AML-193 (cell line): ENCODE results near the gene RIT2.

Experiments used
- DNase-seq, 2 experiments: peaks; one replicate each; lab custom pipeline; 2025; lab: John Stamatoyannopoulos, UW

RIT2 gene

DNA sequence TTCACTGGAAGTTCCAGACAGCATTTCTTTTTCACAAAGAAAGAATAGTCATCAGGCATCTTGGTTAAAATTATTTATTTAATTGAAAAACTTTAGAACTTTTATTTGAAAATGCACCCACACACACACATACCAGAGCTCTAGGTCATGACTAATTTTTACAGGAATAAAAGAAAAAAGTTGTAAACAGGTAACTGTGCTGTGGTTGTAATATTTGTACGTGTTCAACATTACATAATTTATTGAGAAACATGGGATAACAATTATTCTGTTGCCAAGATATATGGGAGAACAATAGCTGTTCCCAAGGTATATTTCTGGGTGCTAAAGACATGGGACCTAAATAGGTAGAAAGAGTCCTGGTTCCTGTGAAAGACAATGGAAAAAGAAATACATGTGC is 104.9 kb downstream of the RIT2 start:
- no peak for DNase-seq

DNA sequence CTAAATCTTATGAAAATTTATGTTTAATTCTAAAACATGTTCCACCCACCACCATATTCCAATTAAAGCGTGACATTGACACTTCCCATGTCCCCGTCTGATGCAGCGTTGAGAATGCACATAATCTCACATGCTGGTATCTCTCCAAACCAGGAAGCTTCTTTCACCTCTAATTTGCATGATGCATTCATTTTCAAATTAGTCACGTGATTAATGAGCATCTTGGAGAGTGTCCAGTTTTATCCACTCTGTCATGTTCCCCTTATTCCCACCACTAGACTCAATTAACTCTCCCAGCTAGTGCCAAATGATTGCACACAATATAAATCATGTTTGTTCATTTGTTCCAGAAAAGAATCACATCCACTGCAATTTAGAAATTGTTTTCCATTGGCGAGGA is 105.8 kb downstream of the RIT2 start:
- no peak for DNase-seq

DNA sequence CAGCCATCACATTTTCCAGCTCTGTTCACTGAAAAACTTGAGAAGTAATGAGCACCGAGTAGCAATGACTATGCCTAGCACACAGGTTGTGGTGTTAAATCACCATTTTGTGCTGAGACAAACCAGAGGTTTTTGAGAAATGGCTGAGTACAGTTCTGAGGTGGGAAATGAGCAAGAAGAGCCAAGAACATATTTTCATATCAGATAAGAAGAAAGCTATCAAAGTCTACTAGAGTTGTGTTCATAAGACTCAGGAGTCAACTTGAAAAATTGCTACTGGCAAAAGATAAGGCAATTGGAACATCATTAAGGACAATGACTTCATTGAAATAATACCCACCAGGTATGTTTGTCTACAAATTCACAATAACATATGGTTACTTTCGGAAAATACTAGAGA is 108.1 kb downstream of the RIT2 start:
- no peak for DNase-seq

DNA sequence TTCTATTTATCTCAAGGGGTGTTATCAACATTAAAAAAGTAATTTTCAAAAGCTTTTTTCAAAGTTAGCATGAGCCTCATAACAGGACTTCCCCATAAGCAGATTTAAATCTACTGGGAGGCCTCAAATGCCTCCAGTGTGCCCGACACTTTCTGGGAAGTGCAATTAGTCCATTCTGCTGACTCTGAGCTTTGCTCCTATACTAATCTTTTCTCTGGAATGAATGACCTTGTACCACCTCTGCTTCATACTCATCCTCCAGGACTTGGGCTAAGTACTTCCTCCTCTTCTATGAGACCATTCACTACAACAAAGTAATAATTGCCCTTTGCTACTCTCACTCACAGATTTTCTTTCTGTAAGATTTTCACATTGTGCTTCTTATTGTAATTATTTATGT is 111.1 kb downstream of the RIT2 start:
- no peak for DNase-seq

DNA sequence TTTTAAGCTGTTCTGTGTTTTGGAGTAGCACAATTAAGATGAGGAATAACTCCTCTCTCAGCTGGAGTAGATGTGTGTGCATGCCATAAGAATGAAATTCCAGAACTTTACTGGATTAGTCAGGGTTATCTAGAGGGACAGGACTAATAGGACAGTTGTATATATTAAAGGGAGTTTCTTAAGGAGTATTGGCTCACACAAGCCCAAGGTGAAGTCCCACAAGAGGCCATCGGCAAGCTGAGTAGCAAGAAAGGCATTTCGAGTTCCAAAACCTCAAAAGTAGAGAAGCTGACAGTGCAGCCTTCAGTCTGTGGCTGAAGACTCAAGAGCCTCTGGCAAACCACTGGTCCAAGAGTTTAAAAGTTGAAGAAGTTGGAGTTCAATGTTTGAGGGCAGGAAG is 113.7 kb downstream of the RIT2 start:
- no peak for DNase-seq

DNA sequence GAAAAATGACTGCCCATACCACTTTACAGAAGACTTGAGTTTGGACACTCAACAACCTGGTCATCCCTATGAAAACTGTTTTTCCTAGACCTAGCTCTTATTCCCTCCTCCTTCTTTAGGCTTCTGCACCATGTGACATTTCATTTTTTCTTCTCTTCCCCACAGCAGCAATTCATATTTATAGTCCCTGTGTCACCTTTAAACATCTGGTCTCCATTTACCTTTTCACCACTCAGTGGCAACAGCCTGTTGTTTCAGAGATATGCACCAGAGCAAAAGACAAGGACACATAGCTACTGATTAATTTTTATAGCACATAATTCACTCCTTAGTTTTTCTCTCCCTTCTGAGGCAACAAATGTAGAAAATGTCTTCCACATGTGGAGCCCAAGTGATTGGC is 118.7 kb downstream of the RIT2 start:
- DNase-seq, result no peak

DNA sequence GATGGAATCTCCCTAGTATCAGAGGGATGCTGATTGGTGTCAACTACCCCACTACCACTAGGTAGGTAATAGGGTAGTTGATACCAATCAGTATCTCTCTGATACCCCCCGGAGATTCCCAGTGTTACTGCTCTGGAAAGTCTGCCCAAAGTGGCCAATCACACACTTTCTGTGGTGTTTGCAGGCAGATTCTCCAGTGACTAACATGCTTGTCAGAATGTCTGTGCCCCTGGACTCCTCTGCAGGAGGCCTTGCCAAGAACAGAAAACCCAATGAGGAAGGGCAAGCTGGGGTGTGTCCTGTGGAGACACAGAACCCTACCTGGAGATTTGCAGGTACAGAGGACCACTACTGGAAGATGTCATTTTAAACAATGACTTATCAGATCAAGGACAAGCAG is 135.1 kb downstream of the RIT2 start:
- no peak for DNase-seq

DNA sequence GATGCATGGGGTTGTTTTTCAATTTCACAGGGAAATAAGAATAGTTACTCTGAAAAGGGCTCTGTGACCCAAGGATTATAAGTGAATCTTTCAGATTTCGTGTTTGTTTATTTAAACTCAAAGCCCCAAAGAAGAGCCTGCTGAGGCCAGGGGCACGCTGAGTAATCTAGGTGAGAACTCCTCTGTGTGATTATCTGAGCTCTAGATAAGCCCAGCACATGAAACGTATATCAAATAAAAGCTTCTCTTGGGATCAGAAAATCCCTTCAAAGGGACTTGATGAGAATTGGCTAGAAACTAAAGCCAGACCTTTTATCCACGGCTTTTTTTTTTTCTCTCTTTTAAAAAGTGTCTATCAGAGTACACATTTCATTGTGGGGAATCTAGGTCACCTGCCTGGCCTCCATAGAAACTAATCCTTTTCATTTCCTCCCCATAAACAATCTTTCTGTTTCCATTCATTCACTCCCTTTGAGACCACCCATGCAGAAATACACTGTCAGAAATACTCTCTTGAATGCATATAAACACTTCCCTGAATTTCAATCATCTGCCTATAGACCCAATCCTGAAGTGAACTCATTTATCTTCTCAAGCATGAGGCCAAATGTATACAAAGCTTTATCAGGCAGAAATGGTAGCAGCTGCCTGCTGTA is 137.4 kb downstream of the RIT2 start:
- DNase-seq, result no peak

DNA sequence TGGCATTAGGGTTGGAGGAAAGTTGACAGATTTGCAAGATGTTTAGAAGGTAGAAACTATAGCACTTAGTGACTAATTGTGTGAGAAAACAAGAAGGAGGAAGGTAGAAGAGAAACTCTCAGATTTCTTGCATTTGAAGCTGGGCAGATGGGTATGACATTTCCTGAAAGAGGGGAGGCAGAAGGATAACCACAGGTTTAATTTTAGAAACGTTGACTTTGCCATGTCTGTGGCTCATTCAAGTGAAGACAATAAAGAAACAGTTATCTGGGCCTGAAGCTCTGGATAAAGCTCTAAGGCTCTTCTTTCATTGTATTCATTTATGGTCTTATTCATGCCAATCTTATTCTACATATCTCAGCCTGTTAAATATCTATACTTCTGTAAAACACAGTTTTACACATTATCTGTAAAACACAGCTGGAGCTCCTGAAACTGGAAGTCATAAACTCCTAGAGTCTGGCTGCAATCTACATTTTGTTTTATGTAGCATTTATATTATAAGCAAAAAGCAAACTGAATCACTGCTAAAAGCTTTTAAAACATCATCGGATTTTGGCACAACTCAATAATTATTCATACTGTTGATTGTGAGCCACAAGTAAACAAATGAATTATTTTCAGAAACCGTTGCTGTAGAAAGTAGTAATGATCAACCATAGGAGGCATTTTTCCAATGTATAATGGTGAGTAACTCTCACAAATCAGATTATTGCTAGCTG is 138.5 kb downstream of the RIT2 start:
- no peak for DNase-seq

DNA sequence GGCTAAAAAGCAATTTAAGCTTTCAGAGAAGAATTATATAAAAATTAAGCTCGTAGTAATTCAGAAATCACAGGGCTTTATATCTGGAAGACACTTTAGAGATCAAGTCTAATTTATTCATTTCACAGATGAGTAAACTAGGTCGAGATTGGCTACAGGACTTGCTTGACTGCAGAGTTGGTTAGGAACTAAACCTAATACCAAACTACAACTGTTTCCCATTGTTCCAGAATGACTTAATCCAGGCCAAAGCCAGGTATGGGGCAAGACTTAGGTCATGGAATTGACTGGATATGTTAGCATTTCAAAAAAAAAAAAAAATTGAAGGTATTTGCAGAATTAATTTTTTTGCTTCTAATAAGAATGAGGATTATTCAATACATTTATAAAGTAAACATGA is 146.1 kb downstream of the RIT2 start:
- DNase-seq, result no peak

DNA sequence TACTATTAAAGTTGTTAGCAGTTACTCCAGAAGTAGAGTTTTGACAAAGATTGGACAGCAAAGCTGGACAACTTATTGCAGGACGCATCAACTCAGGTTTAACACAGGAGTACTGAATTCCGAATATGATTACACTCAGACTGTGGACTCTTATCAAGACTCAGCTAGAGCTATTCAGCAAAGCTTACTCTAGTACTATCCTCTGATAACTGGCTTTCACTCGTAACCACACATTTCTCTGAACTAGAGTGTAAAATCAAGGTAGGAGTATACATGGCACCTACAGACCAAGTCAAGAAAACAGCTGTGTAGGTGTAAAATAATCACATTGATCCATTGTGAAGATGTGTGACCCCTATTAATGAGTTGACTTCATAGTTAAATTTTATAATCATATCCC is 154.2 kb downstream of the RIT2 start:
- no peak for DNase-seq

DNA sequence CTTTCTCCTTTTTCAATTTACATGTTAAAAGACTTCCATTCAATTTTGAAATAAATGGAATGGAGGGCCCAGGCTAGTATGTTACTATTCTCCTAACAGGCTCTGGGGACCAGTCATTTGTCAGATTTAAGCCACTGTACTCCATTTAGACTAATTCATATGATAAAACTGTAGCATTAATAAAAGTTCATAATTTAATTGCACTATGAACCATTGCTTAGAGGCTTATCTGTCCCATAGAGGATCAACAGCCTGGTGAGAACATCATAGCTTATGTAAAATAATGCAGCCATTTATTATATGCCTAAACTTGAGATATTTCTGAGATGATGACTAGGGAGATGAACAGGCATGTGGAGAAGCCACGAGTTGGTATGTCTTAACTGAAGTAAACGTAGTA is 156.0 kb downstream of the RIT2 start:
- DNase-seq, result no peak

DNA sequence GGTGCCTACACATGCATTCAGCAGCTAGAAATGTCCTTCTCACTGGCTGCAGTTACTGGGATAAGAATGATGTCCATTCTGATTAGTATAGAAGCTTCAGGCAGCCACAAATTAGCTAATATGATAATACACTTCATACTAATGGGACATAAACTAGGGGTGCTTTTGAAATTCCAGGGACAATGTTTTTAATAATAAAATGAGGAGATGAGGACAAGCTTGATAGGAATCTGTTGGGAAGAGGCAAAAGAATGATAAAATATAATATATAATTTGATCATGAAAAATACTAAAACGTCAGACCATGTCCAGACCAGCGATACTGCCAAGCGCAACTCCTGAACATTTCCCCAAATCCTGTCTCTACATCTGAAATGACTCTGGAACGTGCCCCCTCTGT is 157.1 kb downstream of the RIT2 start:
- DNase-seq, result no peak

DNA sequence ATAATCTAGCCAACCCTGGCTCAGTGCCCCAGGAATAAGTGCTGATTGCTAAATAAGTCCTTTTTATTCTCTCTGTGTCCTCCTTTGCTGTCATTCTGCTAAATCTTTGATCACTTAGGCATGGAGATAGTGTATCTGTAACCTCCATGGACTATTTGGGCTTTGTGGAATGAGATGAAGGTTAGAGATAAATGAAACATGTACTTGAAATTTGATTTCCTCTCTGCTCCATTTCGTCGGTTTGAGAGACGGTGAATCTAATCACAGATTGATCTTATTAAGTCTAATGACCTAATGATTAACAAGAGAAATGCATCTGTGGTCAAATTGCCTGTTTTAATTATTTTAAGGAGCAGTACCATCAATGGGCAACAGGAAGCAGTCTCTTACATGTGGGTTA is 159.2 kb downstream of the RIT2 start:
- DNase-seq, result no peak

DNA sequence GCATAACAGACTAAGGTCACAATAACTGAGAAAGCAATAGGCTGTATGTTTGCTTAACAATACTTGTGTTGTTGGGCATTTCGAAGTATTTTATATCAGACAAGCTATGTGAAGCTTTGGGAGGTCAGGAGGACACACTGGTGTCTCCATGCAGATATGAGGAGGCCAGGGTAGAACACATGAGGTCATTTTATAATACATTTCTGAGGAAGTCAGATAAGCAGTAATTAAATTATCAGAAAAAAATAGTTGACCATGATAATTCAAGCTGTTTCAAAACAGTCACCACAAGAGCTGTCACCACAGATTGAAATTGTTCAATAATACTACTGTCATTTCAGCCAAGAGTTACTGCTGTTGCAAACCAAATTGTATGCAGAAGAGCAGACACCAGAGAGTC is 160.6 kb downstream of the RIT2 start:
- DNase-seq, result no peak

DNA sequence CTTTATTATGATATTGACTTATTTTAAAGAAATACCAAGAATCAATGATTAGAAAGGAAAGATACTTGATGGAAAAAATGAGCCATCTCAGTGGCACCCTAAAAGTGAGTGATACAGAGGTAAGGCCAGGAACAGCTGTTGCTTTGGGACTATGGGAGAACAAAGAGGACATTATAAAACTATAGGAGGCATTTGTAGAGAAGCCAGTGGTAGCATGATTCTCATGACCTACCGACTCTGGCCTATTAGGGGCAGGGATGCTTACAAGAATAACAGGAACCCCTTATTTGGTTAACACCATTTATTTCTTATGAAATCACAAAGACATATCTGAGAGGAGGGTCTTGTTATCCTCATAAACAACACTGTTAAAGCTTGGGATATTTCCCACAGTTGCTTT is 162.2 kb downstream of the RIT2 start:
- no peak for DNase-seq

DNA sequence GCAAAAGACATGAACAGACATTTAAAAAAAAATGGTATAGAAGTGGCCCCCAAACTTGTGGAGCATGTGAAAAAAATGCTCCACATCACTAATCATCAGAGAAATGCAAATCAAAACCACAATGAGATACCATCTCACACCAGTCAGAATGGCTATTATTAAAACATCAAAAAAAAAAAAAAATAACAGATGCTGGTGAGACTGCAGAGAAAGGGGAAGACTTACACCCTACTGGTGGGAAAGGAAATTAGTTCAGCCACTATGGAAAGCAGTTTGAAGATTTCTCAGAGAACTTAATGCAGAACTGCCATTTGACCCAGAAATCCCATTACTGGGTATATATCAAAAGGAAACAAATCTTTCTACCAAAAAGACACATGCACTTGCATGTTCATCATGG is 164.8 kb downstream of the RIT2 start:
- DNase-seq, result no peak

DNA sequence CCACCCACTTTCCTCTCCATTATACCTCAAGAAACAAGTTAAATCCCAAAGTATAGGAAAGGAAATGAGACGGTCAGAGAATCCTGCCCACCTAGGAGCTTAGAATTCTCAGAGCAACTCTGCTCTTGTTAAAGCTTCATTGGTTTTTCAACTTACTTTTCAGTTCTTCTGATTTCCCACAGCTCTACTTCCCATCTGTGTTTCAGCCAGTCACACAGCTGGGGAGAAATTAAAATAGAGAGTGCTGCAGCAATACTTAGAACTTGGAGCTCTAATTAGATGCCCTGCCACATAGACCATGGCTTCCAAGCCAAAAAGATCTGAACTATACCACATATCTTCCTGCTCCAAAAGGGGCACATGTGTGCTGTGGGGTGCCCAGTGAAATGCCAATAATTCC is 166.7 kb downstream of the RIT2 start:
- DNase-seq, result no peak

DNA sequence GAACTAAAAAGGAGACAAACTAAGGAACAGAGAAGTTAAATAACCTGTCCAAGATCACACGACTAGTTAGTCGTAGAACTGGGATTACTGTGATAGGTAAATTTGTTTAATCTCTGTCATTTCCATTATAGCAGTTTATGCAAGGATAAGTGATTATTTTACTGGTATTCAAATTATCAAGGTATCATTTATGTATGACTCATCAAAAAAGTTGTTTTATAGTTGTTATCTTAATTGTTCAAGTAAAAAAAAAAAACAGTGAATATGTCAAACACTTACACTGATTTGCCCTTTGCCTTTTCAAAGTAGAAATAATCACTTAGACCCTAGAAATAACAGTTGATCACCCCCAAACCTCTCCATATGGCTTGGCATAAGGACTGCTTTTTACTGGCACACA is 173.6 kb downstream of the RIT2 start:
- no peak for DNase-seq

DNA sequence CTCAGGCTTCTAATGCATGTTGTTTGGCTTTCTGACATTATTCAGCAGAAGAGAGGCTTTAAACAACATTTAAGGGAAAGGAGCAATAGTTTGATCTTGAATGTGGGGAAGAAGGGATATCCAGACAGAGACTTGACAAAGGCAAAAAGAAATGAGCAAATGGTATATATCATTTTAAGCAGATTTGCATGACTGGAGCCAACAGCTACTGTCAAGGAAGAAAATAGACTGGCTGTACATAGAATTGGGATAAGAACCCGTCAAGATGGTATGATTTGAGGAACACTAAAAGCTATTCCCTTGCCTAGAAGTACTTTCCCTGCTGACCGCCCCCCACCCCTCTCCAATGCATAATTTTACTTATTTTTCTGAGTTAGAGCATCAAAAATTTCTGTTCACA is 174.5 kb downstream of the RIT2 start:
- no peak for DNase-seq

DNA sequence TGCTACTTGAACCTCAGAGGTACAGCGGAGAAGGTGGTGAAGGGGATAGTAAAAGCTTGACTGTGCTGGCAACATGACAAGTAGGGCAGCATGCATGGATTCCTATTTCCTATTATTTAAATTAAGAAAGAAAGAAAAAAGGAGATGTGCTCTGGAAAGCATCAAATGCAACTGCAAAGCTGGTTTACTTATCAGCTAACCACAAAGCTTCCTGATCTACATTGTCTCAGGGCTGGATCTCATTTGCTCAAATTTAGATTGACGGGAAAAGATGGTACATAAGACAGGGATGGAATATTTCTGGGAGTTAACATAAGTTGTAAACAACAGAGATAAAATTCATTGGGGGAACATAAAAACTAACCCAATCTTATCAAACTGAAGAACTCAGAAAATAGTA is 178.0 kb downstream of the RIT2 start:
- DNase-seq, result no peak

DNA sequence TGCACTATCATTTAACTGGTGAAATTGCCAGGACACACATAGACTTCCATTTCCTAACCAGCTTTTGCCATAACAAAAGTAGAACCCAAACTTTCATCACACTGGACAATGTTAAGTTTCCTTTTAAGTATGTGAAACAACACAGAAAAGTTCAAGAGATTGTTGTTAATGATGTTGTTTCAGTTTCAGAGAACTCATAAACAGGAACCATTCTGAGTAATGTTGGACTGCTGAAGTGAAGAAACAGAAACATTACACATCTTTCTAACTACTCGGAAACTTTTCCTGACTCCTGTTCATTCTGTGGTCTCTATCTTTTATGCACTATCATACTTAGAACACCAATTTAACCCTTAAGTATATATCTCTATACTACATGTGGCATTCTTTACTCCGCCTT is 179.2 kb downstream of the RIT2 start:
- DNase-seq, result no peak

DNA sequence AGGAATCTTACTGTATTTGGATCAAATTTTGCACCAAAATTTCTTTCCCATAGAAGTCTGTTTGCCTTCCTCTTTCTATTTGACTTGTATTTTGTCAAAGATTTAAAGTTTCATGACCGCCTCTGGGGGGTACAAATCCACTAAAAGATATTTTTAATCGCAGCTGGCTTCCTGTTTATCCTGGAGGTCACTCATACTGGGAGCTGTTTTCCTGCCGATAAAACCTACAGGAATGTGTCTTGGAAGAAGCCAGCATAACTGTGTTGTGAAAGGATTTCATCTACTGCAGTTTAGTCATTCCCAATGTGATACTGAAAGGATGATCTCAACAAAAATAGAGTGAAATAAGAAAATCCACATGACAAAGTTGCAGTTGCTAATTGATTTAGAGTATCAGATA is 184.0 kb downstream of the RIT2 start:
- no peak for DNase-seq

DNA sequence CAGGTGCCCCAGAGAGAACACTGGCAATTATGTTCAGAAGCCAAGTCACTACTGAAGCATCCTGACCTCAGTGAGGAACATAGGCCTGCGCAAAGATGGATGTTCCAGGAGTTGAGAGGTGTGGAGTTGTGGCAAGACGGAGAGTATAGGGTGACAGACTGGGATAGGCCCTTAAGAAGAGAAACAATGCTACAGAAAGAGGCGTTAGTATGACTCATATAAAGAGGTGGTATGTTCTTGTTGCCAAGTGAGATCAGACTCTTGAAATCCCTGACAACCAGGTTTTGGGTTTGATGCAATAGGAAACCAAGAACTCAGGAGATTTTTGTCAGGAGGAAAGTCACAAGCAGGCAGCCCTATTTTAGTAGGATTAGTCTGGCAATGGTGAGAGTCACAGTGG is 185.6 kb downstream of the RIT2 start:
- DNase-seq, result no peak
